ENCODE measurements around the gene KIF5C.

DNA sequence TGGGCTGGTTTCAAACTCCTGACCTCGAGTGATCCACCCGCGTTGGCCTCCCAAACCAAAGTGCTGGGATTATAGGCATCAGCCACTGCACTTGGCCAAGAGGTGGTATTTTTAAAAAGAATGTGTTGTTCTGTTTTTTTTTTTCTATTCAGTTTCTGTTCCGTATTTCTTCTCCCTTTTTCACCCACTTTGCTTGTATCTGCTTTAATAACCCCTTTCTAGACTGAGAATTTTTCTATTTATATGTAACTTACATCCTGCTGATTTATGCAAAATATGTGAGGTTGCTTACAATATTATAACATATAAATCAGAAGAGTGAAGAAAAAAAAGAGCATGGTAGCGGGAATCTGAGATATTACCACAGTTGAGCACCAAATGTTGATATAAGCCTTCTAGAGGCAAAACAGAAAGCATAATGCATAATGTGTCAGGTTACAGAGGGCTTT, 146.3 kb downstream of the KIF5C start:
- TF ChIP-seq, protein P1, sequence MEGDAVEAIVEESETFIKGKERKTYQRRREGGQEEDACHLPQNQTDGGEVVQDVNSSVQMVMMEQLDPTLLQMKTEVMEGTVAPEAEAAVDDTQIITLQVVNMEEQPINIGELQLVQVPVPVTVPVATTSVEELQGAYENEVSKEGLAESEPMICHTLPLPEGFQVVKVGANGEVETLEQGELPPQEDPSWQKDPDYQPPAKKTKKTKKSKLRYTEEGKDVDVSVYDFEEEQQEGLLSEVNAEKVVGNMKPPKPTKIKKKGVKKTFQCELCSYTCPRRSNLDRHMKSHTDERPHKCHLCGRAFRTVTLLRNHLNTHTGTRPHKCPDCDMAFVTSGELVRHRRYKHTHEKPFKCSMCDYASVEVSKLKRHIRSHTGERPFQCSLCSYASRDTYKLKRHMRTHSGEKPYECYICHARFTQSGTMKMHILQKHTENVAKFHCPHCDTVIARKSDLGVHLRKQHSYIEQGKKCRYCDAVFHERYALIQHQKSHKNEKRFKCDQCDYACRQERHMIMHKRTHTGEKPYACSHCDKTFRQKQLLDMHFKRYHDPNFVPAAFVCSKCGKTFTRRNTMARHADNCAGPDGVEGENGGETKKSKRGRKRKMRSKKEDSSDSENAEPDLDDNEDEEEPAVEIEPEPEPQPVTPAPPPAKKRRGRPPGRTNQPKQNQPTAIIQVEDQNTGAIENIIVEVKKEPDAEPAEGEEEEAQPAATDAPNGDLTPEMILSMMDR (IDR thresholded peaks at IDR 0.05): no peak
- no peak for TF ChIP-seq POLR2A (IDR thresholded peaks at IDR 0.05)

Measured in Peyer's patch (tissue), 4 donors.